ENCODE data around the gene CXCR2.
"Not testable (repeated sequence)": the region's sequence is repeated elsewhere in the genome, so short reads cannot be mapped to it uniquely, and the experiment has no call there.

Gene CXCR2

DNA sequence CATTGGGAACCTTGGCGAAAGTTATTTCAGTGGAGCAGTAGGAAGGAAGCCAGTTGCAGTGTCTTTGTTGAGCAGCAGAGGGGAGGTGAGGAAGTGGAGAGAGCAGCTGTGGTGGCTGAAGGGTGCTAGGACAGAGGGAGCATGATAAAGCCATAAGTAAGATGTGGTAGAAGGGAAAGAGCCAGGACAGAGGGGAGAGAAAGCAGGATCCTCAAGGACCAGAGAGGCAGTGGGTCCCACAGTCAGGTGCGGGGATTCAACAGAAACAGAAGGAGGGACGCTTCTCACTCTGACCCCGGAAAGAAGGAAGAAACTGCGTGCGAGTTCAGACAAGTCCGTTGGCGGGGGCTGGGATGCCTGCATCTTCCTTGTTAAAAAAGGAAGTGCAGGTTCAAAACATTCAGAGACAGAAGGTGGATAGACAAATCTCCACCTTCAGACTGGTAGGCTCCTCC lies at the start of gene CXCR2:
CXCR2 (plus strand) TSS at position 403 of the 455 bp plus-strand sequence. CDS start 8,774 bp downstream, outside the sequence.
- DNase-seq = peak; percentile 38

DNA sequence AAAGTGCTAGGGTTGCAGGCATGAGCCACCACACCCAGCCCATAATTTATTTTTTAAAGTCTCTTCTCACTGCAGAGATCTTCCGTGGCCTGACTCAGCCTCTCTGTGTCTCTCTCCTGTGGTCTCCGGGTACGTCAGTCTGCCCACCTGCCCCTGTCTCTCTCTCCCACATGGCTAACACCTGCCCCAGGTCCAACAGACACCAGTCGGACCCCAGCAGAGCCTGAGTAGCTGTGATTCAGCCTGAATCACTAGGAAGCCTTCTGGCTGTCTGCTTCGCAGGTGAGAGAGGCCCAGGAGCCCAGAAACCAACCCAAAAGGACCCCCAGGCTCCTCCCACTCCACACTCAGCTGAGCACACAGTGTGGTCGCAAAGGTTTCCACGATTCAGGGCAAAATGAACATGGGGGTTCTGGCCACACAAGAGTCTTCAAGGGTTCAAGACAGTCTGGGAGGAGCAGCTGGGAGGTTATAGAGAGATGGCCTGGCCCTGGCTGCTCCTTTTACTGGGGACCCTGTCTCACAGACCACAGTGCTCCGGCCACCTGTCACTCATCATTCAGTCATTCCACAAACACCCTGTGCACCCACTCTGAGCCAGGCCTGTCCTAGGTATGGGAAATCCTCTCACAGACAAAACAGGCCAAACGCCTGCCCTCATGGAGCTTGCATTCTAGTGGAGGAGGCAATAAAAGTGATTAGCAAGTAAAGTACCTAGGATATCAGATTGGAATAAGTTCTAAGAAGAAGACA lies 48.2 kb upstream of the CXCR2 start:
- no peak for DNase-seq

DNA sequence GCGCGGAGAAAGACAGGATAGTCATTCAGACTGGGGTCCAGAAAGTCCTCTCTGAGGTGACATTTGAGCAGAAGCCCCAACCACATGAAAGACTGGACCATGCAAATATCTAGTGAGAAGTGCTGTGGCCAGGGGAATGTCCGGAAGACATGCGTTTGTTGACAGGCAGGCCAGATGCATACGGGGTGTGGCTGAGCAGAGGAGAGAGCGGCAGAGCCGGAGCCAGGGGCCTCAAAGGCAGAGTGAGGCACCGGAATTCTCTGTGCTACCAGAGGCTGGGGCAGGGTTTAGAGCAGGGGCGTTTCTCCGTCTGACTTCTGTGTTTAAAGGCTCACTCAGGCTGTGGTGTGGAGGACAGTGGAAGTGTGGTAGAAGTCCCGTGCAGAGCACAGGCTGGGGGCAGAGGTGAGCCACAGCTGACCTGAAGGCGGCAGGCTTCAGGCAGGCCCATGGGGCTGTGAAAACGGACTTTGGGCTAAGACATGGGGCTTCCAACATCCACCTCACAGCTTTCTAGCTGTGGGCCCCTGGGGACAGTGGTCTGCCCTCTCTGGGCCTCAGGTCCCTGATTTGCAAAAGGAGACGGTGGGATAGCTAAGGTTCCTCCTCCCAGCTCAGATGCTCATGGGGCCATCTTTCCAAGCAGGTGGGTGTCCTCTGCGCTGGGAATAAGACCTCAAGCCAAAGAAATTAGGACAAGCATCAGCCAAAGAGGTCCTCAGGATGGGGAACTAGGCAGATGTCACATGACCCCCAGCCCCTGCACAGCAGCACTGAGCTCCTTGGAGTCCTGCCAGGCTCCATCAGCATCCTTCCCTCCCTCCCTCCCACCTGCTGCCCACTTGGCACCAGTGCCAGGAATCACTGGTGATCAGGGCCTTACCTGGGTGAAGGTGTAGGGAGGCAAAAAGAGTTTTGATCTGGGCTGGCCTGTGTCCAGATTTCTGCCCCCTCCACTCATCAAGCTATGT lies 45.6 kb upstream of the CXCR2 start:
- no peak for DNase-seq

DNA sequence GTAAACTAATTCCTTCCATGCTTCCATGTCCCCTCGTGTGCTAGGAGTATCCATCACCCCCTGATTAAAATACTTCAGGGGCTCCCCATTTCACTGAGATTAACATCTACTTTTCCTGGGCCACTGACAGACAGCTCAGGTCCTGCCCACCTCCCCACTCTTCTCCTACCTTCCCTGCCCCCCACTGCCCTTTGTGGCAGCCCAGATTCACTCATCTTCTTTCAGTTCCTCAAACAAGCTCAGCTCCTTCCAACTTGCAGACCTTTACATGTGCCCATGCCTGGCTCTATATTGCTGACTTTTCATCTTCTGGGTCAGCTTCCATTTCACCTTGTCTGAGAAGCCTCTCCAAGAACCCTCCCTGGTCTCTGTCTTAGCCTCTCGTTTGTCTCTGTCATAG lies 44.8 kb upstream of the CXCR2 start:
- peak; percentile 14 for DNase-seq

DNA sequence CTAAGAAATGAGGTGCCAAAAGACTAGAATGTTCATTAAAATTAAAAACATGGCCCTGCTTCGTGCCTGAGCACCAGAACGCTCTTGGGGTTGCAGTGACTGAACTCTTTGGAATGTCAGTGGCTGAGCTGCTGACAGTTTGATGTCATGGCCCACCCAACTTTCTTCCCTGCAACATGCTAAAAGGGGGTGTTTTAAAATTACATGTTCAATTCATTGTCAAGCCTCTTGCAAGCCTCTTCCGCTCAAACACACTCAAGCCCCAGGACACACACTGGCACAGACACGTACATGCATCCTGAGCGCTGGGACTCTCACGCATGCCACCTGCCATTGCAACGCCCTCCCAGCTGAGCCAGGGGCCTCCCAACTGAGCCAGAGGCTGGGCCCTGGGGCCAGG lies 44.1 kb upstream of the CXCR2 start:
- no peak for DNase-seq

DNA sequence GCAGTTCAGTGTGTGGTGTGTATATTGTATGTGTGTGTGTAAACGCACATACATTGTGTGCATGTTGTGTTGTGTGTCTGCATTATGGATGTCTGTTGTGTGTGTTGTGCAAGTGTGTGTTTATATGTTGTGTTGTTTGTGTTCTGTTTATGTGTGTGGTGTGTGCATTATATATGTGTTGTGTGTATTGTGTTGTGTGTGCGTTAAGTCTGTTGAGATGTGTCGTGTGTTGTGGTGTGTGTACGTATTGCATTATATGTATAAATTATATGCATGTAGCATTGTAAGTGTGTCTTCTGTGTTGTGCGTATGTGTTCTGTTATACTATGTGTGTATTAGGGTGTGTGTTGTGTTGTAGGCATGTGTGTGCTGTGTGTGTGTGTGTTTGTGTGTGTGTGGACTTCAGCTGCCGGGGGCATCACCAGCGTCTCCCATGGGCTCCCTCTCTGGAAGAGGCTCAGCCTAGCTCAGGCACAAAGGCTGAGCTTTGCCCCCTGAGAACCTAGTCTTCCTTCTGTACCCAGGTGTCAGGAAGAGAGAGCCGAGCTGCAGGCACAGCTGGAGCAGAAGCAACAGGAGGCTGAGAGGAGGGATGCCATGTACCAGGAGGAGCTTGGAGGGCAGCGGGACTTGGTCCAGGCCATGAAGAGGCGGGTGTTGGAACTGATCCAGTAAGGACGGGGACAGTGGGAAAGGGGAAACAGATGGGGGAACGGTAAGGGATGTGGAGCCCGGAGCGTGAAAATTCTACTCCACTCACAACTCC lies 43.1 kb upstream of the CXCR2 start:
- DNase-seq = no peak

DNA sequence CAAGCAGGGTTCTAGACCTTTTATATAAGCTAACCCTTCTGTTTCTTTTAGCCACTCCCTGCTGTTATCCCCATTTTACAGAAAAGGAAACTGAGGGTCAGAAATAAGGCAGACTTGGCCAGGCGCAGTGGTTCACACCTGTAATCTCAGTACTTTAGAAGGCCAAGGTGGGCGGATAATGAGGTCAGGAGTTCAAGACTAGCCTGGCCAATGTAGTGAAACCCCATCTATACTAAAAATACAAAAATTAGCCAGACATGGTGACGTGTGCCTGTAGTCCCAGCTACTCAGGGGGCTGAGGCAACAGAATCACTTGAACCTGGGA lies 42.5 kb upstream of the CXCR2 start:
- DNase-seq = no peak

DNA sequence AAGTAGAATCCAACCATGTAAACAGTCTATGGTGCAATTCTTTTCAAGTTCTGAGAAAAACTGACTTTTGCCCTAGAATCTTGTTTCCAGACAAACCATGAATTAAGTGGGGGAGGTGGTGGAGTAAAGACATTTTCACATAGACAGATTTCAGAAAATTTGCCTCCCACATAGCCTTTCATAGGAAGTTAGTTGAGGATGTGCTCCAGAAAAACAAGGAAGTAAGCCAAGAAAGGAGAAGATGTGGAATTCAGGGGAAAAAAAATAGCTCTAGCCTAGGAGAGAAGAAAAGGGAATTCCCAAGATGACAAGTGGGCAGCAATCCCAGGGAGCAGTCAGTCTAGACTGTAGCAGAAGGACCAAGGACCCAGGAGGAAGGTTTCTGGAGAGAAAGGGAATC lies 39.4 kb upstream of the CXCR2 start:
- DNase-seq = no peak

DNA sequence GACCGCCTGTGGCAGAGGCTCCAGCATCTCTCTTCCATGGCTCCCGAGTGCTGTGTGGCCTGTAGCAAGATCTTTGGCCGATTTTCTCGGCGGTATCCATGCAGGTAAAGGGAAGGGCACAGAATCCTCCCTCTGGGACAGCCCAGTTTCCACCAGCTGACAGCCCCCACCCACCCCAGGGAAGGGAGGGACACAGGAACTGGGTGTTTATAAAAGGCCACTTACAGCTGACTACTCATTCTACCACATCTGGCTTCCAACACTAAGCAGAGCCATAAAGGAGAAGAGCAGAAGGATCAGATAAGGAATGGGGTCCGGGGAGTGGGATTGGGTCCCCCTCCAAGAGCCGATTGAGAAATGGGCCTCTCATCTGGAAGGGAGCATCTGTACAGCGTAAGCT lies 36.6 kb upstream of the CXCR2 start:
- DNase-seq = no peak

DNA sequence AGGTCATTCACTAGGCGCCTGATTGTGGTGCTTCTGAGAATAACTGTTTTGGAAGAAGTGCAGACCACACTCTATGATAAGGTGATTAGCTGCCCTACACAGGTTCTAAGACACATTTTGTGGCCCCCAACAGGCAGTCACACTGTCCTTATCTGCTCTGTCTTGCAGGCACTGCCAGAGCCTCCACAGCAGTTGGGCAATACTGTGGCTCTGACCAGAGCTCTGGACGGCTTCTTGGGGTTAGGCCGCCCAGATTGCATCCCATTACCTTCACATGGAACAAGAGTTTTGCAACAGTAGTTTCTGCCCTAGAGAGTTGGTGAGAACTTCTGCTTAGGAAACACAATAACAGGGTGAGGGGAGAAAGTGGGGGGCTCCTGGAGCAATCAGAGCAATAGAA lies 34.1 kb upstream of the CXCR2 start:
- DNase-seq = no peak

DNA sequence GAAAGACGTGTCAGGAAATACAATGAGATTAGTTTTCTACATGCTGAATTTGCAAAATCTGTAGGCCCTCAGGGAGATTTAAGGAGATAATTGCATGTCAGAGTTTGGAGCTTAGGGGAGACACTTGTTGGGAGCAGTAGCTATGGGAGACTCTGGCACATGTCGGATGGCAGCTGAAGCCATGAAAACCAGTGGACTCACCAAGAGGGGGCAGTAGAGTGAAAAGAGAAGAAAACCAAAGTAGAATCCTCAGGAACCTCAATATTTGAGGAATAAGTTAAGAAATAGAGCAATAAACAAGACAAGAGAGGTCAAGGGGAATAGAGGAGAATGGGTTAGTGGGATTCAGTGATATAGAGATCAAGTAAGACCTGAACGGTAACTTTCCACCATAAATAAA lies 31.9 kb upstream of the CXCR2 start:
- DNase-seq = no peak

DNA sequence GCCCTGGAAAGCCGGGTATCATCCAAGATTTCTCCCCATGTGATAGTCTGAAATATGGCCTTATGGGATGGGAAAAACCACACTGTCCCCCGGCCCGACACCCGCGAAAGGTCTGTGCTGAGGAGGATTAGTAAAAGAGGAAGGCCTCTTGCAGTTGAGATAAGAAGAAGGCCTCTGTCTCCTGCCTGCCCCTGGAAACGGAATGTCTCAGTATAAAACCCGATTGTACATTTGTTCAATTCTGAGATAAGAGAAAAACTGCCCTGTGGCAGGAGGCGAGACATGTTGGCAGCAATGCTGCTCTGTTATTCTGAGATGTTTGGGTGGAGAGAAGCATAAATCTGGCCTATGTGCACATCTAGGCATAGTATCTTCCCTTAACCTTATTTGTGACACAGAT lies 30.0 kb upstream of the CXCR2 start:
- DNase-seq = no peak

DNA sequence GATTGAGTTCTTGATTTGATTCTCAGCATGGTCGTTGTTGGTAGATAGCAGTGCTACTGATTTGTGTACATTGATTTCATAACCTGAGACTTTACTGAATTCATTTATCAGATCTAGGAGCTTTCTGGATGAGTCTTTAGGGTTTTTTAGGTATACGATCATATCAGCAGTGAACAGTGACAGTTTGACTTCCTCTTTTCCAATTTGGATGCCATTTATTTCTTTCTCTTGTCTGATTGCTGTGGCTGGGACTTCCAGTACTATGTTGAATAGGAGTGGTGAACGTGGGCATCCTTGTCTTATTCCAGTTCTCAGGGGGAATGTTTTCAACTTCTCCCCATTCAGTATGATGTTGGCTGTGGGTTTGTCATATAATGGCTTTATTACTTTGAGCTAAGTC lies 27.9 kb upstream of the CXCR2 start:
- DNase-seq = no peak

DNA sequence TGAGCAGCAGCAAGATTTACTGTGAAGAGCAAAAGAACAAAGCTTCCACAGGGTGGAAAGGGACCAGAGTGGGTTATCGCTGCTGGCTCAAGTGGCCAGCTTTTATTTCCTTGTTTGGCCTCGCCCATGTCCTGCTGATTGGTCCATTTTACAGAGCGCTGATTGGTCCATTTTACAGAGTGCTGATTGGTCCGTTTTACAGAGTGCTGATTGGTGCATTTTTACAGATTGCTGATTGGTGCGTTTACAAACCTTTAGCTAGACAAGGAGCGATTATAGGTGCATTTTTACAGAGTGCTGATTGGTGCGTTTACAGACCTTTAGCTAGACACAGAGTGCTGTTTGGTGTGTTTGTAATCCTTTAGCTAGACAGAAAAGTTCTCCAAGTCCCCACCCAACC lies 17.0 kb upstream of the CXCR2 start:
- DNase-seq = not testable (repeated sequence)

DNA sequence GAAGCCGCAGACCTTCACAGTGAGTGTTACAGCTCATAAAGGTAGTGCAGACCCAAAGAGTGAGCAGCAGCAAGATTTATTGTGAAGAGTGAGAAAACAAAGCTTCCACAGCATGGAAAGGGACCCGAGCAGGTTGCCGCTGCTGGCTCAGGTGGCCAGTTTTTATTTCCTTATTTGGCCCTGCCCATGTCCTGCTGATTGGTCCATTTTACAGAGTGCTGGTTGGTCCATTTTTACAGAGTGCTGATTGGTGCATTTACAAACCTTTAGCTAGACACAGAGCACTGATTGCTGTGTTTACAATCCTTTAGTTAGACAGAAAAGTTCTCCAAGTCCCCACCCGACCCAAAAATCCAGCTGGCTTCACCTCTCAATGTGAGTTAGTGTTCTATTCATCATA lies 4.0 kb upstream of the CXCR2 start:
- DNase-seq = not testable (repeated sequence)

DNA sequence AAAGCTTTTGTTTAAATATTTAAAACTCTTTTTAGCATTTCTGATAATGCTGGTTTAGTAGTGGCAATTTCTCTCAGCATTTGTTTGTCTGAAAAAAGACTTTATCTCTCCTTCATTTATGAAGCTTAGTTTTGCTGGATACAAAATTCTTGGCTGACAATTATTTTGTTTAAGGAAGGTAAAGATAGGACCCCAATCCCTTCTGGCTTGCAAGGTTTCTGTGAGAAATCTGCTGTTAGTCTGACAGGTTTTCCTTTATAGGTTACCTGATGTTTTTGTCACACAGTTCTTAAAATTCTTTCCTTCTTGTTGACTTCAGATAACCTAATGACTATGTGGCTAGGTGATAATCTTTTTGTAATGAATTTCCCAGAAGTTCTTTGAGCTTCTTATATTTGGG lies 3.5 kb upstream of the CXCR2 start:
- DNase-seq = not testable (repeated sequence)

DNA sequence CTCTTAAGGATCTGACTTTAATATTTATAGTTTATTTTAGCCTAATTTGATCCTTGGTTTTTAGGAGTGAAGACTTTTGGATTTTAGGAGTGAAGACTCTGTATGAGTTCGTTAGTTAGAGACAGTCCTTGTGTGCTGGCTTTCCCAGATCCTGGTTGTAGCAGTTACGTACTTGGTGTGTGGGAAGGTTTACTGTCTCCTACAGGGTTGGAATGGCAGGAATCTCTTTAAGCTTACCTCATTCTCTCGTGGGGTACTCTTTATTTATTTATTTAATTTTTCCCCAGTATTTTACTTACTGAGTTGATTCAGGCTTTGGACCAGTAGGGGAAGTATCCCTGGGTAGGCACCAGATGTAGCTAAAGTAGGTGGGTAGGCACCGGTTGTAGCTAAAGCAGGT lies 1.8 kb upstream of the CXCR2 start:
- DNase-seq = no peak

DNA sequence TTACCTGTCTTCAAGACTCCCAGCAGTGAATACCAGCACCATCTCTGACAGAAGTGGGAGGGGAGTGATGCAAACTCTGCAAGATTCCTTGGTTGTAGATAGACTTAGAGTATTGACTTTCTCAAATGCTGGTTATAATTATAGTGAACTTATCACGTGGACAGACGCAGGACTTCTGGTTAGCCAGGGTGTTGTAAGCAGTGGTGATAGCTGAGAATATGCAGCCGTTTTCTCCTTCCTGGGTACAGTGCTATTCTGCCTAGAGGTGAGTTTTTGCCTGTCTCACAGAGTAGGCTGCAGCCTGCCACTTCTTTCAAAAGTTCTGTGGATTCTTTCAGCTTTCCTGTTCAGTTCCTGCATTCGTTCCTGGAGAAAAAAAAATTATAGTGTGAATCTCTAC lies 733 bp upstream of the CXCR2 start:
- peak; percentile 13 for DNase-seq

DNA sequence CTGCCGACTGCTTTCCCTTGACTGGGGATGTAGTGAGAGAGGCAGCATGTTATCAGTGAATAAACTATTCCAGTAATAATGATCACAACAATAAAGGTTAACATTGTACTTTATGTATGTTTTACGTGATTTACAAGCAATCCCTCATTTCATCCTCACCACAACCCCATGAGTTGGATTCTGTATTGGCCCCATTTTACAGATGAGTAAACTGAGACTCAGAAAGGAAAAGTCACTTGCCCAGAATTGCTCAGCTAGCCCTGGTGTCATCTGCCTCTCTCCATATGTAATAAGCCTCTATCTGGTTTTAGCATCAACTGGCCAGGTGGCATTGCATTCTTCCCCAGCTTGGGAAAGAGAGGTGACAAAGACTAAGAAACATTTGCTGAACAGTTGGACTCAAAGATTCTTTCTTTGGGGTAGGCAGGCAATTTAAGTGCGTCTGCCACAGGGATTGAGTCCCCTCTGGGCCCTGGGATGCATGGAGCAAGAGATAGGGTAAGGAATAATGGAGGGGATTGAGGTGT lies 2.2 kb downstream of the CXCR2 start:
- DNase-seq = no peak

DNA sequence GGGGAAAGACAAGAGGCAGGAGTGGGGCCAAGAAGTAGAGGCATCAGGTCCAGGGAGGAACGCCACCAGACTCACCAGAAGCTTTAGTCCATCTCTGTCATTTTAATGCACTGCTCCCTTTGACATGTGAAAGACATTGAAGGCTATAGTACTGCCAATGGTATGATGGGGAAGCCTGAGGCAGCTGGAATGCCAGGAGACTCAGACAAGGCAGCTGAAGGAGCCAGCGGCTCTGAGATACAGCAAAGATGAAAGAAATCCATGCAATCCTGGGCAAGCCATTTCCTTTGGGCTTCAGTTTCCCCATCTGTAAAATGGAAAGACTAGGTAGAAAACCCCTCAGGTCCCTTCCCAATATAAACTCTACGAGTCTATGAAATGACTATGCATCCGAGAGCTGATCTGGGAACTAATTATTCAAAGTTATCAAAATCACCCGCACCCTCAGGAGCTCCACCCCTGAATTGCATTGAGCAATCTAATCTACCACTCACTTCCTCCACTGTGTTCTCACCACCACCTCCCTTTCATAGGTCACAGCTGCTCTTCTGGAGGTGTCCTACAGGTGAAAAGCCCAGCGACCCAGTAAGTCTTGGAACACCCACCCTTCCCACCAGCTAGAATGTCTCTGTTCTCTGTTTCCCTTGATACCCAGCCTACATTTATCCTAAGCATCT lies 3.1 kb downstream of the CXCR2 start:
- DNase-seq = no peak

DNA sequence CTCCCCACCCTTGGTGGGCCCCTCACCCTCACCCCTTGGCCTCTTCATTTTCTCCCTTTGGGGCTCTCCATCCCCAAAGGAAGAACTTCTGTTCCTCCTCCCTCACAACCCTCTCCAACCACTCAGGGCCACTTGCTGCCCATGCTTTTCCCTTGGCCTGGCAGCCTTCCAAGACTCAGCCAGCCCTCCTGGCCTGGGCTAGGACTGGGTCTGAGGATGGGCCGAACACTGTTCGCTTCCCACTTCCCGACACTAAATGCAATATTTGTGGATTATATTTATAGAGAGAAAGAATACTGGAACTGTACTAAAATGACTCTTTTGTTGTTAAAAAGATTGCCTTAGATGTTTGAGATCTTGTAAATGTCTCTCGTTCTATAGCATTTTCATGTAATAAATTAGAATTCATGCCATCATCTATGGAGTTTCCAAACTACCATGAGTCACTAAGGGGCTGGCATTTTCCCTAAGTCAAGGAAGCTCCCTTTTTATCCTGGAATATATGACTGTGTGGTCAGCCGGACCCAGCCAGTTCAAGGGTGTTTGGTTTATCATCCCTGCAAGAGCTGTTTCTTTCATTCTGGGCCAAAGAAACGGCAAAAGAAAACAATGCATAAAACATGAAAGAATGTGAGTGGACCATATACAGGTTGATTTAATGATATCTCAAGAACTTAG lies 3.8 kb downstream of the CXCR2 start:
- DNase-seq = no peak

DNA sequence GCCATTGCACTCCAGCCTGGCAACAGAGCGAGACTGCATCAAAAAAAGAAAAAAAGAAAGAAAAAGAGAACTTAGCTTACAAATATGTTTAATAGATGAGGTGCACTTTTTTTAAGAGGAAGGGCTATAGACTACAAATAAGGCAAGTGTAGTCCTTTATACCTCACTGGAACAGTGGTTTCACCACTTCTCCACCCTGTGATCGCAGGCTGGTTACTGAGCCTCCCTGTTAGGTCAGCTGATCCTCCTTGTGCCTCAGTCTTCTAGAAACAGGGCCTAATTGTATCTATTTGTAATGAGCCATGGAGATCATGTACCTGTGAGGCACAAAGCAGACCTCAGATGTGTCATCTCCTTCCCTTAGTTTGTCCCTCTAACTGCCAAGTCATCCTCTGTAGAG lies 4.5 kb downstream of the CXCR2 start:
- no peak for DNase-seq
